Ectodermal cell (in vitro differentiated cells): ENCODE results near the gene PTOV1.

Experiments
- H3K27ac ChIP-seq: 2 replicates; pipeline ENCODE4 v1.7.0; 2013; ENCODE audit warnings: mild to moderate bottlenecking, low read depth, low read length; ENCODE audit not compliant: insufficient read depth, poor library complexity, severe bottlenecking
- H3K27me3 ChIP-seq: 2 replicates; pipeline ENCODE4 v1.7.0; 2013; ENCODE audit warnings: mild to moderate bottlenecking, low read length; ENCODE audit not compliant: insufficient read depth, control insufficient read depth, poor library complexity, severe bottlenecking
- H3K36me3 ChIP-seq: one replicate; pipeline ENCODE4 v1.7.0; 2013; ENCODE audit warnings: low read length; ENCODE audit not compliant: control insufficient read depth, insufficient read depth
- H3K4me1 ChIP-seq: one replicate; pipeline ENCODE4 v1.7.0; 2013; ENCODE audit warnings: low read length; ENCODE audit not compliant: control insufficient read depth, insufficient read depth
- H3K4me3 ChIP-seq: 2 replicates; pipeline ENCODE4 v1.7.0; 2013; ENCODE audit warnings: low read depth, low read length, control low read depth; ENCODE audit not compliant: insufficient read depth
- H3K9me3 ChIP-seq: 2 replicates; pipeline ENCODE4 v1.7.0; 2013; ENCODE audit warnings: mild to moderate bottlenecking, low read length, moderate library complexity; ENCODE audit not compliant: control insufficient read depth
- WGBS, 2 experiments: methylation state at CpG; one replicate each; pipeline ENCODE4 v1.1.7; 2013; ENCODE audit warnings: missing lambda C conversion rate in 2 of 2; 5-methylcytosine and 5-hydroxymethylcytosine counted together

PTOV1 gene

GRCh38 chr19:49831592-49831991, 19.4 kb upstream of the PTOV1 start:
- Histone ChIP-seq H3K9me3 (no peaks in the 10 kb centered on the region), H3K4me3 (no peak overlapping the region), H3K27me3 (no peaks in the 10 kb centered on the region), H3K4me1 (no peaks in the 10 kb centered on the region), H3K27ac (no peak overlapping the region), H3K36me3 (peaks cover 34% of the 10 kb centered on the region)
- 95 to 96% methylated on average over 8 of the region's 8 CpGs for WGBS, 2 experiments

GRCh38 chr19:49832556-49832955, 18.4 kb upstream of the PTOV1 start:
- Histone ChIP-seq H3K9me3 (no peaks in the 10 kb centered on the region), H3K27ac (no peak overlapping the region), H3K4me3 (no peak overlapping the region), H3K36me3 (peaks cover 38% of the 10 kb centered on the region), H3K4me1 (no peaks in the 10 kb centered on the region), H3K27me3 (no peaks in the 10 kb centered on the region)
- 94% methylated on average over 9 of the region's 9 CpGs for WGBS, 2 experiments

- Histone ChIP-seq H3K27me3 (no peaks in the 10 kb centered on the region), H3K4me1 (no peaks in the 10 kb centered on the region), H3K4me3 (no peak overlapping the region), H3K36me3 (peaks cover 39% of the 10 kb centered on the region), H3K27ac (no peak overlapping the region), H3K9me3 (no peaks in the 10 kb centered on the region)
- 93 to 96% methylated on average over 7 of the region's 7 CpGs for WGBS, 2 experiments
Observed at GRCh38 chr19:49833599-49833998, 17.4 kb upstream of the PTOV1 start.

- peaks cover 47% of the 10 kb centered on the region for H3K36me3 ChIP-seq
Observed at GRCh38 chr19:49835562-49835961, 15.4 kb upstream of the PTOV1 start.

GRCh38 chr19:49836176-49837008, 14.6 kb upstream of the PTOV1 start:
- Histone ChIP-seq H3K4me3 (no peak overlapping the region), H3K9me3 (no peaks in the 10 kb centered on the region), H3K4me1 (no peaks in the 10 kb centered on the region), H3K27me3 (no peaks in the 10 kb centered on the region), H3K36me3 (peaks cover 52% of the 10 kb centered on the region), H3K27ac (no peak overlapping the region)
- WGBS, 2 experiments = 95 to 96% methylated on average over 20 of the region's 20 CpGs

More at GRCh38 chr19:49835562-49835961, 15.4 kb upstream of the PTOV1 start:
- no peak overlapping the region for H3K27ac ChIP-seq
- 95% methylated on average over 12 of the region's 12 CpGs for WGBS, 2 experiments
- H3K4me3 ChIP-seq = no peak overlapping the region
- H3K27me3 ChIP-seq = no peaks in the 10 kb centered on the region
- no peaks in the 10 kb centered on the region for H3K4me1 ChIP-seq
- no peaks in the 10 kb centered on the region for H3K9me3 ChIP-seq

GRCh38 chr19:49837009-49837310, 14.0 kb upstream of the PTOV1 start:
- Histone ChIP-seq H3K27me3 (no peaks in the 10 kb centered on the region), H3K9me3 (no peaks in the 10 kb centered on the region), H3K4me1 (no peaks in the 10 kb centered on the region), H3K36me3 (peaks cover 49% of the 10 kb centered on the region), H3K27ac (no peak overlapping the region), H3K4me3 (no peak overlapping the region)
- 86 to 92% methylated on average over 5 of the region's 5 CpGs for whole genome bisulfite sequencing, 2 experiments

- H3K9me3 ChIP-seq = no peaks in the 10 kb centered on the region
- H3K4me1 ChIP-seq = no peaks in the 10 kb centered on the region
- 96 to 97% methylated on average over 9 of the region's 9 CpGs for WGBS, 2 experiments
- H3K36me3 ChIP-seq = peaks cover 45% of the 10 kb centered on the region
- no peaks in the 10 kb centered on the region for H3K27me3 ChIP-seq
- H3K27ac ChIP-seq = no peak overlapping the region
- no peak overlapping the region for H3K4me3 ChIP-seq
Observed at GRCh38 chr19:49837425-49837824, 13.5 kb upstream of the PTOV1 start.

- Histone ChIP-seq H3K4me1 (no peaks in the 10 kb centered on the region), H3K27ac (no peak overlapping the region), H3K36me3 (peaks cover 40% of the 10 kb centered on the region), H3K9me3 (no peaks in the 10 kb centered on the region), H3K27me3 (no peaks in the 10 kb centered on the region), H3K4me3 (no peak overlapping the region)
- 96% methylated on average over 17 to 18 of the region's 18 CpGs for WGBS, 2 experiments
Observed at GRCh38 chr19:49838885-49839588, 11.9 kb upstream of the PTOV1 start.

GRCh38 chr19:49839713-49840112, 11.2 kb upstream of the PTOV1 start:
- no peaks in the 10 kb centered on the region for H3K9me3 ChIP-seq
- no peak overlapping the region for H3K4me3 ChIP-seq
- no peaks in the 10 kb centered on the region for H3K27me3 ChIP-seq
- 95 to 97% methylated on average over 11 of the region's 11 CpGs for WGBS, 2 experiments
- peaks cover 38% of the 10 kb centered on the region for H3K36me3 ChIP-seq
- no peak overlapping the region for H3K27ac ChIP-seq
- no peaks in the 10 kb centered on the region for H3K4me1 ChIP-seq

GRCh38 chr19:49840321-49840720, 10.6 kb upstream of the PTOV1 start:
- WGBS, 2 experiments = 92% methylated on average over 11 of the region's 11 CpGs

More at GRCh38 chr19:49840321-49840720, 10.6 kb upstream of the PTOV1 start:
- no peak overlapping the region for H3K27ac ChIP-seq
- no peaks in the 10 kb centered on the region for H3K27me3 ChIP-seq
- H3K4me3 ChIP-seq = no peak overlapping the region
- no peaks in the 10 kb centered on the region for H3K9me3 ChIP-seq
- H3K4me1 ChIP-seq = no peaks in the 10 kb centered on the region
- peaks cover 33% of the 10 kb centered on the region for H3K36me3 ChIP-seq
